GM21360 (cell line): ENCODE data around the gene CAMK1.
"Not testable (repeated sequence)": the region's sequence is repeated elsewhere in the genome, so short reads cannot be mapped to it uniquely, and the experiment has no call there.

ENCODE experiments used
- ATAC-seq: cut with Tn5 transposase; IDR thresholded peaks from one replicate; pipeline ENCODE4 v1.9.1; 2021; ENCODE audit warnings: mild to moderate bottlenecking, moderate library complexity; ENCODE audit not compliant: unreplicated experiment

Gene CAMK1

DNA sequence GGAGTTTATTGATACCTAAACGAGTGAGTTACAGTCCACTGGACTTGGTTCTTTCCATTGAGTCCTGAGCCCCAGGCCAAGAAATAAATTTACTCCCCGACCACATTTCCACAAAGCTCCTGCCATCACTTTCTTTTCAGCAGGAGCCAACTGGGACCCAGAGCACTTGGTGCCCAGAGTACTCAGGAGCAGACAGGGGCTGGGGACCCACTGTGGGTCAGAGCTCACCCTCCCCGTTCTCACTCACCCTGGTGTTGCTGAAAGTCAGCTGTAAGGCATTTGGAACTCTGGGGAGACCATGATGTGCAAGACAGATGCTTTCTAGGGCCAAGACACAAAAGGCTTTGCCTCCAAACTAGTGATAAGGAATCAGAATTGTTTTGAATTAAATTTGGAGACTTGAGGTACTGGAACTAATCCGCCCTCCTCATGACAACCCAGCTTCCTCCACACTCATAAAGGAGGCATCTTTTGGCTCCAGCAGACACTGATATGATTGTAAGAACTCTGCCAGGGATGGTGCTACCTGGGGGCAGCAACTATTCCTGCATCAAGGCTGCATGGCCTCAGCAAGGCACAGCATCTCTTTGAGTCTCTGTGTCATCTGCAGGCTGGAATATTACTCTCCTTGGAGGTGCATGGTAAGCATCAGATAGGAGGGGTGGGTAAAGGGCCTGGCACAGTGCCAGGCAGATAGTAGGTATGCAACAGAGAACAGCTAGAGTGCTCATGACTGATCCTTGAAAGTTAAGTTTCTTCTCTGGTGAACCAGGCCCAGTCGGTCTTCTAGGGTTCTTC is 7.3 kb upstream of the CAMK1 start:
- no peak for ATAC-seq

DNA sequence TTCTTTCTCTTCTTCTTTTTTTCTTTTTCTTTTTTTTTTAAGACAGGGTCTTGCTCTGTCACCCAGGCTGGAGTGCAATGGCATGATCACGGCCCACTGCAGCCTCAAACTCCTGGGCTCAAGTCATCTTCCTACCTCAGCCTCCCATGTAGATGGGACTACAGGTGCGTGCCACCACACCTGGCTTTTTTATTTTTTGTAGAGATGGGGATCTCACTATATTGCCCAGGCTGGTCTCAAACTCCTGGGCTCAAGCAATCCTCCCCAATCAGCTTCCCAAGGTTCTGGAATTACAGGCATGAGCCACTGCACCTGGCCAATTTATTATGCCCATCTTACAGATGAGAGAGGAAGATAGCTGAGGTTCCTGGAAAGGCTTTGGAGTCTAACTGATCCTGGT is 1.3 kb upstream of the CAMK1 start:
- ATAC-seq, result not testable (repeated sequence)

DNA sequence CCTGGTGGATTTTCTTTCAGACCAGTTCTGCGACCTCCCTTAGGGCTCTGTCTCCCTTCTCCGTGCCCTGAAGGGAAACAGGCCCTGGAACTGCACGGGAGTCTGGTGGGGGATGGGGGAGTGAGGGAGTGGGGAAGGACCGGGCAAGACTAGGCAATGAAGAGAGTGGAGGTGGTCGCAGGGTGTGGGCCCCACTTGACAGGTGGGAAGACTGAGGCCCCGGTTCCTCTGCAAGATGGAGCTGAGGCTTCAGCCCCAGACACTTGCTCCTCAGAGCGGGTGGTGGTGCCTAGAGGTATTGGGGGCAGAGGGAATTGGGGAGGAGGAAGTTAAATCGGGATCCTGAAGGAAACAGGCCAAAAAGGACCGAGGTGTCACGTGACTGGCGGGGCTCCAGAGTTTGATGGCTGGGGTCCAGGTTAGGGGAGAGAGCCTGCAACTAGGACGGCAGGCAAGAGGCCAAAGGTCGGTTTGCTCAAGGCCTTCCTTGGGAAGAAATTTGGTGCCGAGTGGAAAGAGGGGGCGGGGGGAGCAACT is 597 bp upstream of the CAMK1 start:
- ATAC-seq, result no peak

DNA sequence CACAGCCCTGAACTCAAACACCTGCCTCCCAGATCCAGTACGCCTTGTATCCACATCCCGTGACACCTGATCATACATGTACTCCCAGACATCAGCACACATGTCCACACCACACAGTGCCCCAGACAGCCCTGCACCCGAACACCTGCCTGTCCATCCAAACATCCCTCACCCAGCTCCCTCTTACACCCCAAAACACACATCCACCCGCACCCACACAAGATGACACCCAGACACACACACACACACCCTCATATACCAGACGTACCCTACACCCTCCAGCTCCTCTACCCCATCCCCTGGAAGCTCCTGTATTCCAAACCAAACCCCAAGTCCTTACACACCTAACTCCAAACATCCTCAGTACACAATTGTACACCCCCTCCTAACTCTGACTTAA is 735 bp downstream of the CAMK1 start:
- no peak for ATAC-seq

DNA sequence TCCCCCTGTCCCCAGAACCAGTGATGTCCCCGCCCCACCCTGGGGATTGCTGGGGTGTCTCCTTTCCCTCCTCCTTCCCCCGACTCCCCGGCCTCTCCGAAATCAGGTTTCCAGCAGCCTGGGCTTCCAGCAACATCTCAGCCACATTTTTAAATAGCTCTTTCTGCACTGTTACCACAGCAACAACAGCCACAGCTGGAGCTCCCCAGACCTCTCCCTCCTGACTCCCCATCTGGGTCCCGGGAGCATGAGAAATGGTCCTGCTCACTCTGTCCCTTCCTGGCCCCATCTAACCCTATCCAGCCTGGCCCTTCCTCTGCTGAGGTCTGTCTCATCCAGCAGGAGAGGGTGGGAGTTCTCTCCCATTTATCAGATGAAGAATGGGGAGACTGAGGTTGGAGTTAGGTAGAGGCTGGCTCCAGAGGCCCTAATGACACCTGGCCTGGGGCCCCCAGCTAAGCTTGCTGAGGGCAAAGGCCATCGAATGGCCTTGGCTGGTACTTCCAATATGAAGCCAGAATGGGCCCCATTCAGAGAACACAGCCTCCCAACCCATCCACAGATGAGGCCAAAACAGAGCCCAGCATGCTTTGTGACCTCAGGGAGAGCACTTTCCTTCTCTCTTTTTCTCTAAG is 1.5 kb downstream of the CAMK1 start:
- ATAC-seq, result no peak

DNA sequence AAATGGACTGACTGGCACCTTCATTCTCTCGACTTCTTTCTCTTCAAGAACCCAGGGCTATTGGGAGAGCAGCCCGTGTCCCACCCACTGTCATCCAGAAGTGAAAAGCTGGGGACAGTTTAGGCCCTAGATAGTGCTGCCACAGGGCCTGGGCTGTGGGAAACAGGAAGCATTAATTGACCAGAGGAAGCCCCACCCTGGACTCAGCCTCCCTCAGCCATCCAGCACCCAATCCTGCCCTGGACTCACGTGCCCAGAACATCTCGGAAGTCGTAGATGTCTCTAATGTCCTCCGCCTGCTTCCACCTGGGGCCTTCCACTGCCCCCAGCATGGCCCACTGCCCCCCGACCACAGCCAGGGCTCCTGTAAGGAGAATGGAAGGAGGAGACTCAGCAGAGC is 2.3 kb downstream of the CAMK1 start:
- no peak for ATAC-seq

DNA sequence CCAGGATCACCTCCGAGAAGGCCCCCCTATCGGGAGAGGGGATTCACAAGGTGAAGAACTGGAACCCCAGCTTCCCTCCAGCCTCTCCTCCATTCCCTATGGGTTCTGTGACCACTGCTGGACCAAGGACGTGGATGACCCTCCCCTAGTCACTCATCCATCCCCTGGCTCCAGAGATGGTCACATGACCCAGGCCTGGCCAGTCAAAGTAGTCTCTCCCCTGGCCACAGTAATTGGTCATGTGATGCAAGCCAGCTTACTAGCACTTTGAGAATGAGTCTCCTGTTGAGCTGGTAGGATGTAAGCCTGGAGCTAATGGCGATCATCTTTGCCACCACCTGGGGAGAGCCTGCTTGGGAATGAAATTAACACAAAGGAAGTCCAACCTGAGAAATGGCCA is 3.9 kb downstream of the CAMK1 start:
- ATAC-seq, result no peak

DNA sequence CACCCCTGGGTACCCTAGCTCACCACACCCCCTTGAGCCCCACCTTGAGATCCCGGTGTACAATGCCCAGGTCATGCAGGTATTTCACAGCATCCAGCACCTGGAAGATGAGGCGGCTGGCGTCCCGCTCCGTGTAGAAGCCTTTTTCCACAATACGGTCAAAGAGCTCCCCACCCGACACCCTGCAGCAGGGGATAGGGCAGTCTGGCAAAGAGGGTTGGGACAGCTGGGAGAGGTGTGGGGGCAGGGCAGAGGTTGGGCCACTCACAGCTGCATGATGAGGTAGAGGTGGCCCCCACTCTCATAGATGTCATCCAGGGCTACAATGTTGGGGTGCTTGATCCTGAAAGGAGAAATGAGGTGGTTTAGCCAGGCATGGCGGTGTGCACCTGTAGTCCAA is 6.9 kb downstream of the CAMK1 start:
- no peak for ATAC-seq

DNA sequence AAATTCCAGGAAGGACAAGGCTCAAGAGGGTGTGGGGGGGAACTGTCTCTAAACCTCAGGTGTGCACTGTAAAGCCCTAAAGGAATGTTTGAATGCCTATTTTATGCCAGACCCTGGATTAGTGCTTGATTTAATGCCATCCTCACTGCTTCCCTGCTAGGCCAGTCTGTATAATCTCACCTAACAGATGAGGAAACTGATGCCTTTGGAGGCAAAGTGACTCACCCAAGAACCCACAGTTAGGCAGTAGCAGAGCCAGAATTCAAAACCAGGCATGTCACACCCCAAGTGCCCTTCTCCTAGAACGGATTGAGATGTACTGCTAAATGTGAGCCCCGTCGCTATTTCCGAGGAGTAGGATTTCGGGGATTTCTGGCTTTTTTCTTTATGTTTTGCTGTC is 7.8 kb downstream of the CAMK1 start:
- no peak for ATAC-seq

DNA sequence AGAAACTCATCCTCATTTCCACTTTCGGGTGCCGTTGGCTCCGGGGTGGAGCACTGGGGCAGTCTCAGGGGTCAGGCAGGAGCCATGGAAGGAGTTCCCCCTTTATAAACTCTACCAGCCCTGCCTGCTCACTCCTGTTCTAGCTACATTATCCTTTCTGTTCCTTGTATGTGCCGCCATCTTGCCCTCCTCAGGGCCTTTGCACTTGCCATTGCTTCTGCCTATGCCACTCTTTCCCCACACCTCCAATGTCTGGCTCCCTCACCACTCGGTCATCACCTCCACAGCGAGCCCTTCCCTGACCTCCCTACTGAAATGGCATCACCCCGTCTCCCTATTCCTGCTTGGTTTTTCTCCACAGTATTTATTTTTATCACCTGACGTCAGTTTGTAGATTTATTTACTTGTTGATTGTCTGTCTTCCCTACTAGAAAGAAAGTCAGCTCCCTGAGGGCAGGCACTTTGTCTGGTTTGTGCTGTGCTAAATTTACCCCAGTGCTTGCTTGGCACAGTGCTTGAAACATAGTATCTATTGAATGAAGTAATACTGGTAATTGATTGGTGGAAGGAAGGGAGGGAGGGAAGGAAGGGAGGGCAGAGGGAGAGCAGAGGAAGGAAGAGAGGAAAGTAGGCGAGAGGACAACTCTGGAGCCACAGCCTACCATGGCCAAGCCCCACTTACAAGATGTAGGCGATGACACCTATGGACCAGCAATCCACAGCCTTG is 8.8 kb downstream of the CAMK1 start:
- ATAC-seq, result no peak

DNA sequence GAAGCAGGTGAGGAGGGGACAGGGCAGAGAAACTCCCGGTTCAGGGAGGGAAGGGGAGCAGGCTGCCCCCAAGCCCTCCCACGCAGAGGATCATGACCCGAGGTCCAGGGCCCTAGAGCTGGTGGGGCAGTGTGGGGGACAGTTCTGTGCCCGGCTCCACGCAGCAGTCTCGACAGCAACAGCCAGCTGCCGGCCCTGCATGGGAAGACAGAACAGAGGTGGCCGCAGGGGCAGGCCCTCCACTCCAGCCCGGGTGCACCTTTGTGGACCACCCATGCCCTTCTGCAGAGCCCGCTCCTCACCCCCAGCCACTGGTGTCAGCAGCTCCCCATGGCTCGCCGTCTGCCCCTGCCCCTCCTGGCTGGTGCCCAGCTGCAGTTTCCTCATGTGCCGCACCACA is 12.3 kb downstream of the CAMK1 start:
- no peak for ATAC-seq

DNA sequence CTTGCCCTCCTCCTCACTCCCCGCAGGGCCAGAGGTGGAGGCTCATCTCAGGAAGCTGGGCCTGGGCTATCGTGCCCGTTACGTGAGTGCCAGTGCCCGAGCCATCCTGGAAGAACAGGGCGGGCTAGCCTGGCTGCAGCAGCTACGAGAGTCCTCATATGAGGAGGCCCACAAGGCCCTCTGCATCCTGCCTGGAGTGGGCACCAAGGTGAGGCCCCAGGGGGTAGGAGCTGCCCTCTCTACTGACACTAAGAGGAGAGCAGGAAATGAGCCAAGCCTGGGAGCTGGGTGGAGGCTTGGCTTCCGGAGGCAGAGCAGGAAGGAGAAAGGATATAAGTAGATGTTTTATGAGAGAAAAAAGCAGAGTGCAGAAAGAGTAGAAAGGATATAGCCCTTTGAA is 15.1 kb downstream of the CAMK1 start:
- no peak for ATAC-seq

DNA sequence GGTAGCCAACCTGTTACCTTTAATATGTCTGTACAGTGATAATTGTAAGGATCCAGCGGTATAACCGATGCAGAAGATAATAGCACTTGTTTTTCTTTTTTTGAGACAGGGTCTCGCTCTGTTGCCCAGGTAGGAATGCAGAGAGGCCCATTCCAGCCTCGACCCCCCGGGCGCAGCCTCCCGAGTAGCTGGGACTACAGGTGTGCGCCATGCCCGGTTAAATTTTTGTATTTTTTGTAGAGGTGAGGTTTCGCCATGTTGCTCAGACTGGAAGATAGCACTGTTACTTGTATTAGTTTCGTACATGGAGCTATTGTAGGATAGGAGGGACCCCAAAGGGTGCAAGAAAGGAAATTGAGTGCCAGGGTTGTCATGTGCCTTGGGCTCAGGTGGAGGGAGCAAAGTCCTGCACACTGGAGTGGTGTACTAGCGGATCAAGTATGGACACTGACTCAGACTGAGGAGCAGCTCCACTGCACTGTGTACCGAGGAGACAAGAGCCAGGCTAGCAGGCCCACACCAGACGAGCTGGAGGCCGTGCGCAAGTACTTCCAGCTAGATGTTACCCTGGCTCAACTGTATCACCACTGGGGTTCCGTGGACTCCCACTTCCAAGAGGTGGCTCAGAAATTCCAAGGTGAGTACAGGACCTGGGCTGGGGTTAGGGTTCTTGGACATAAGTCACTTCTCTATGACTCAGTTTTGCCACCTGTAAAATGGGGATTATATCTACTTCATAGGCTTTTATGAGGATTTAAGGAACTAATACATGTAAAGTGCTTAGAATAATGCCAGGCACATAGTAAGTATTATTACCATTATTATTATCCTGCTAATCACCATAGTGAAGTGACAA is 19.0 kb downstream of the CAMK1 start:
- ATAC-seq, result no peak

DNA sequence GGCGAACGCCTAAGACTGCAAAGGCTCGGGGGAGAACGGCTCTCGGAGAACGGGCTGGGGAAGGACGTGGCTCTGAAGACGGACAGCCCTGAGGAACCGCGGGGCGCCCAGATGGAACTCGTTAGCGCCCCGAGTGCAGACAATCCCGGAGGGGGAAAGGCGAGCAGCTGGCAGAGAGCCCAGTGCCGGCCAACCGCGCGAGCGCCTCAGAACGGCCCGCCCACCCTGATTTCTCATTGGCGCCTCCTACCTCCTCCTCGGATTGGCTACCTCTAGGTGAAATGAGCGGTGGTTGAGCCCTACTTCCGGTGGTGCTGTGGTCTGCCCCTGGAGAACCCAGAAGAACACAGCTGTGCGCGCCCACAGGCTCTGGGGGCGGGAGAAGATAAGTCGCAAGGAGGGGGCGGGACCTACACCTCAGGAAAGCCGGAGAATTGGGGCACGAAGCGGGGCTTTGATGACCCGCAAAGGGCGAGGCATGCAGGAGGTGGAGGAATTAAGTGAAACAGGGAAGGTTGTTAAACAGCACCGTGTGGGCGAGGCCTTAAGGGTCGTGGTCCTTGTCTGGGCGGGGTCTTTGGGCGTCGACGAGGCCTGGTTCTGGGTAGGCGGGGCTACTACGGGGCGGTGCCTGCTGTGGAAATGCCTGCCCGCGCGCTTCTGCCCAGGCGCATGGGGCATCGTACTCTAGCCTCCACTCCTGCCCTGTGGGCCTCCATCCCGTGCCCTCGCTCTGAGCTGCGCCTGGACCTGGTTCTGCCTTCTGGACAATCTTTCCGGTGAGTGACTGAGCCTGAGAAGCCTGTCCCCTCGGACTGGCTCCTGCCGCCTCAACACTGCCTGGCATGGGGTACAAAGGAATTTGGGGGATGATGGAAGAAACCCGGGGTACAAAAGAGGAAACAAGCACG is 19.8 kb downstream of the CAMK1 start, which contains the start of gene OGG1:
OGG1 (plus strand) TSS at position 308 of the 911 bp plus-strand sequence; CDS start at position 643, 335 bp downstream.
- ATAC-seq, result peak; percentile 85

DNA sequence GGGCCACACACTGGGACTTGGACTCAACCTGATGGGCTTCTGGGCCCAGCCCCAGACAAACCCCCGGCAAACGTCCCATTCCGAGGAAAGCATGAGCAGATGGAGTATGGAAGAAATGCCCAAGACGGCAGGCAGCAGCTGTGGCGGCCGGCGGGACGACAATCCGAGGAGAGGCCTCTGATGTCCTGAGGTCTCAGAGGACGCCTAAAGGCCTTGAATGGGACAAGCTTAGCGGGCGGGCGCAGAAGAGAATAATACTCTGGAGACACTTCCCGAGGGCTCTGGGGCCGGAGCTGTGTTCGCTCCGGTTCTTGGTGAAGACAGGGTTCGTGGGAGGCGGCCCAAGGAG is 20.5 kb downstream of the CAMK1 start:
- ATAC-seq, result no peak

DNA sequence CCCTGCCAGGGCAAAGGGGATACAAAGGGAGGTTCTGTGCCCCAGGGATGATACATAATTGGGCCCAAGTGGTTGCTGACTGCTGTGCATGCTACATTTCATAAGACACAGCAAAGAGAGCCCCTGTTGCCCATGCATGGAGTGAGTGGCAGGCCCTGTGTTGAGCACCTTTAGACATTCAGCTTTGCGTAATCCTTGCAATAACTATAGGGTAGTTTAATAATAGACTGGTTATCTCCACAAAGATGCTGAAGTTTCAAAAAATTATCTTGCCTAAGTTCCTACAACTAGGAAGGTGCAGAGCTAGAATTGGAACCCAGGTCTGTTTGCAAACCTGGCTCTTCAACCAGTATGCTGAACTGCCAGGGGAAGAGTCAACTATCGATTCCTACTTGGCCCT is 21.7 kb downstream of the CAMK1 start:
- ATAC-seq, result no peak

DNA sequence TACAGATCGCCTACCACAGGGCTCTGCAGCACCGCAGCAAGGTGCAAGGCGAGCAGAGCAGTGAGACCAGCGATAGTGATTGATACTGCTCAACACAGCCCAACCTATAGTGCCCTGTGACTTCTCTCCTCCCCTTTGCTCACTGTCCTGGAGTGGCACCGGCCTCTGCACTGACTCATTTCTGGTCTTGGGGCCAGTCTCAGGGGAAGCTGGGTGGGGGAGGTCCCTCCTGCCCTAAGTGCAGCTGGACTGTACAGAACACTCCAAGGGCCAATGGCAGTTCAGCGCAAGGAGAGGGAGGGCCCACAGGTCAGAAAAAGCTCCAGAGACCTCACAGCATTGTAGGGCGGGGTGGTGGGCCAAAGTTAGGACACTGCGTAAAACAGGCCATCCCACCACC is 22.5 kb downstream of the CAMK1 start:
- ATAC-seq, result no peak

DNA sequence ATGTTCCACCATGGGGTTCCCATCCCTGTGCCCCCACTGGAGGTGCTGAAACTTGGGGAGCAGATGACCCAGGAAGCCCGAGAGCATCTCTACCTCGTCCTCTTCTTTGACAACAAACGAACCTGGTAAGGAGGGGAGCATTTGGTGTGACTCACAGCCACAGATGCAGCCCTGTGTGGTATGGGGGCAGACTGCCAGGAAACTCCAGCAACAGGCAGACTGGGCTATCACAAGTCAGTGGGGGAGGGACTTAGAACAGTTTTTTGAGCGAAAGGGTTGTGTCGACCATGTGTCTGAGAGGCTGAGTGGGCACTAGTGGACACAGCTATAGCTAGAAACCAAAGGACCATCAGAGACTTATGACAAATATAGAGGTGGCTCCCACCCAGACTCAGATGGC is 23.4 kb downstream of the CAMK1 start:
- no peak for ATAC-seq

DNA sequence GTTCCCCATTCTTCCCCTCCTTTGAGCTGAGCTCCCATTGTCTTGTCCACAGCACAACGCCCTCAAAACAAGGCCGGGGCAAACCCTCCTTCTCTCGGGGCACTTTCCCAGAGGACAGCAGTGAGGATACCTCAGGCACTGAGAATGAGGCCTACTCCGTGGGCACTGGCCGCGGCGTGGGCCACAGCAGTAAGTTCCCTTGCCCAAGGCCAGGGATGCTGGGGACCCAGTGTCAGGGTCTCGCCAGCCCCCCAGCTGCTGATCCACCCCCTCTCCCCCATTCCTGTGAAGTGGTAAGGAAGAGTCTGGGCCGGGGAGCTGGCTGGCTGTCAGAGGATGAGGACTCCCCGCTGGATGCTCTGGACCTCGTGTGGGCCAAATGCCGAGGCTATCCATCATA is 24.2 kb downstream of the CAMK1 start:
- ATAC-seq, result no peak

DNA sequence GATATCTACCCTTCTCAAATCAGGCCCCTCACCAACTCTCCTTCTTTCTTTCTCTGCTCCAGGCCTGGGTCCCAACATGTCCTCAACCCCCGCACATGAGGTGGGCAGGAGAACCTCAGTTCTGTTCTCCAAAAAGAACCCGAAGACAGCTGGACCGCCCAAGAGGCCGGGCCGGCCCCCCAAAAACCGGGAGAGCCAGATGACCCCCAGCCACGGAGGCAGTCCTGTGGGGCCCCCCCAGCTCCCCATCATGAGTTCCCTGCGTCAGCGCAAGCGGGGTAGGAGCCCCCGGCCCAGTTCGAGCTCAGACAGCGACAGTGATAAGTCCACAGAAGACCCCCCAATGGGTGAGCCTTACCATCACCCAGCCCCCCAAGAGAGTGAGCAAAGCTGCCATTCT is 25.6 kb downstream of the CAMK1 start:
- no peak for ATAC-seq
